Right lung (tissue), 5 donors: ENCODE measurements around the gene CROCC. TPM values are rescaled to one million over a fixed set of nuclear protein-coding genes. Genes with fewer than 3 reads are reported as not detected.

Experiments
- DNase-seq, 2 donors: peaks; one replicate each; pipeline ENCODE4 v3.0.0-alpha.2; 2013
- polyA plus RNA-seq, 5 donors: library from polyadenylated mRNA; unstranded; fragments of 120-200 nt; gene quantifications; one replicate each; pipeline versions ENCODE4 v1.2.1 to v1.2.3, GENCODE V29; 2013; ENCODE audit warnings: inconsistent platforms in 1 of 5, low replicate concordance in 1 of 5; ENCODE audit not compliant: insufficient read length in 5 of 5, insufficient read depth in 1 of 5

The CROCC gene
- polyA plus RNA-seq, 5 donors: 35.2 to 71.3 (median 54.3) TPM

GRCh38 chr1:17011439-17012307 is 89.9 kb downstream of the CROCC start, which contains the start of gene ATP13A2:
Gene ATP13A2, minus strand, starts transcription at chr1:17011928. Its CDS starts 190 bp downstream, at chr1:17011738.
- DNase-seq: peak; percentile 65 to 70

DNA sequence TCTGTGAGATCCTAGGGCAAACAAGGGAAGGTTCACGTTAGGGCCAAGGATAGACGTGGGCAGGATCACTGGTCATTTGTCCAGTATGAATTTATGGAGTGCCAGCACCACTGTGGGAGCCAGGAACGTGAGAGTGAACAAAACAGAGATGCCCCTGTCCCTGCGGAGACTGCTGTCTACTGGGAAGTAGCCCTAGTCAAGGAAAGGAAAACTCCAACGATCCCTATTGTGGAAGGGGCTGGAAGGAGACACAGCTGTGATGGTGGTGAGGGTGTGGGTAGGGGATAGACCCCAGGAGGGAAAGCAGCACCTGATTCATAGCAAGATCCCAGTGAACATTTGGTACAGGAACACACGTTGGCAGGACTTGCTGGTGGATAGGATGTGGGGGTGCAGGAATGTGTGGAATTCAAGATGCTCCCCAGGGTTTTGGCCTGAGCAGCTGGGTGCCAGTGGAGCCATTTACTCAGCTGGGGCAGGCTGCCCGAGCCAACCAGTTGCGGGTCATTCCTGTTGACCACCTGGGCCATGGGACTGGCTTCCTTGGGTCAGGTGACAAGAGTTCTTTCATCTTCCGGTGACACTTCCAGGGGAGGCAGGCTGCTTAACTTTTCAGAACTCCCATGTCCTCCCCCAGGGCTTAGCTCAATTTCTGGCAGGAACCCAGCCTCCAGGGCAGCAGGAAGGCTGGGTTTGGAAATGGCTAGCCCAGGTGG is 91.2 kb downstream of the CROCC start:
- no peak for DNase-seq

DNA sequence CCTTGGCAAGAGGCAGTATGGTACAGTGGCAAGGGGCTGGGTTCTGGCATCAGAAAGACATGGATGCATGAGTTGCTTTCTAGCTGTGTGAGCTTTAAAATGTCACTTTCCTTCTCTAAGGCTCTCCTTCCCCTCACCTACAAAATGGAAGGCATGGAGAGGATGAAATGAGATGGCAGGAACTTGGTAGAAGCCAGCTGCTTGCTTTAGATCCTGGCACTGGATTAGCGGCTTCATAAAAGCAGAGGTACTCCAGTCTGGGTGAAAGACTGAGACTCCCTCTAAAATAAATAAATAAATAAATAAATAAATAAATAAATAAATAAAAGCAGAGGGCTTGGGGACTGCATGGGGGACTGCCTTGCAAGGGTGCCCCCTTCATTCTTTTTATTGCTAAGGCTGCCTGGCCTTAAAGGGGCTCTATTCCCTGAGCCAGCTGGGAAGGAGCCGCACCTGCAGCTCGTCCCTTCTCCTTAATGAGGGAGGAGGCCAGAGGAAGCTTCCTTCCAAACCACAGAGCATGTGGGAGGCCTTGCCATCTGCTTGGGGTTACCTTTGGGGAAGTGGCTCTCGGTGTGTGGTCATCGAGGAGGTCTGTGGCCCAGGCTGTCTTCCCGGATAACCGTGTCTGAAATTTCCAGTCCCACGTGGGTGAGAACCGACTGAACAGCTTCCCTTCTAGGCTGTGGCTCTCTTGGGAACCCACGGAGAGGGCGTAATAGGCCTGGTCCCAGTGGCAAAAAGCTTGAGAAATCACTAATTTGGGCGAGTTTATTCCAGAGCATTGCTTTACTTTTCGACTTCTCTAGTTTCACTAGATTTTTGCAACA is 92.0 kb downstream of the CROCC start:
- no peak for DNase-seq

DNA sequence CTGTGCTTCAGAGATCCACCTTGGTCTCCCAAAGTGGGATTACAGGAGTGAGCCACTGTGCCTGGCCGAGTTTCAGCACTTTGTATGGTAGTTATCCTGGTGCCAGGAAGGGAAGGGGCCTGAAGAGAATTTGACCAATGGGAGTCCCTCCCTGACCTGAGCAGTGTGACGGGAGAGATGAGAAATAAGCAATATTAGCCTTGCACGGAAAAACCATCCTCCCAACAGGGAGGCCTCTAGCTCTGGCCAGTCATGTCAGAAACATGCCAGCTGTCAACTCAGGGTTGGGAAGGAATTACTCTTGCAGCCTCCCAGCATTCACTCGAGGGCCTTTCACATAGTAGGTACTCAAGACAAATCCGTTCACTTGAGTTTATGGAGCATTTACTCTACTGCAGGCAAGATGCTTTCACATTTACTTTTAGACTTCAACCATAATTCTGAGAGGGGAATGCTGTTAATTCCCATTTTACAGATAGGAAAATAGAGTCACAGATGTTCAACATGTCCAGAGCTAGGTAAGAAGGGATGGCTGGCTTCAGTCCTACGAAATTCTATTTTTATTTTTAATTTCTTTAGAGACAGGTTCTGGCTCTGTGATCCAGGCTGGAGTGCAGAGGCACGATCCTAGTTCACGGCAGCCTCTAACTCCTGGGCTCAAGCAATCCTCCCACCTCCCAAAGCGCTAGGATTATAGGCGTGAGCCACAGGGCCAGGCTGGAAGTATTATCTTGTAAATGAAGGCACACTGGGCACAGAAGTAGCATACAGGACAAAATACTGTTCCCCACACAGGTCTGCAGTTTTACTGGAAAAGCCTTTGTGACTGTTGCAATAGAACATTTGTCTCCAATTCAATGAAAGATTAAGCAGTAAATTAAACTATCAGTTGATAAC is 93.2 kb downstream of the CROCC start:
- DNase-seq: no peak

- no peak for DNase-seq
Observed at GRCh38 chr1:17016317-17016661, 94.6 kb downstream of the CROCC start.

- DNase-seq: no peak
Observed at GRCh38 chr1:17017435-17017834, 95.7 kb downstream of the CROCC start.

DNA sequence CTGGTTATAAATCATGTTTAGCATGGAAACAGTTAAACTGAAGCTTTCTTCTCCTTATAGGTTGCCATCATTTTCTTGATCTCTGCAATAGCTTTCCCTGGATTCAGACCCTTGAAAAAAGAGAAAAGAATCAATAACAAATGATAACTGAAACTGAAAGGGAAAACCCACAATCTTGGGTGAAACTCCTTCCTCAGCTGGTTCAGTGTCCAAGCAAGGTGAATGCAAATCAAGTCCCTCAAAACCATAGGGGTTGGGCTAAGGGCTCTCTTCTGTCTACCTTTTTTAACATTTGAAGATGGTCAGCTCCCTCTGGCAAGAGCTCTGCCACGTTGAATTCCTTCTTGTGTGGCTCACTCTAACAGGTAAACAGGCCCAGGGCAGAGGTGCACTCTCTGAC is 97.1 kb downstream of the CROCC start:
- no peak for DNase-seq

- DNase-seq: no peak
Observed at GRCh38 chr1:17020502-17020901, 98.8 kb downstream of the CROCC start.

DNA sequence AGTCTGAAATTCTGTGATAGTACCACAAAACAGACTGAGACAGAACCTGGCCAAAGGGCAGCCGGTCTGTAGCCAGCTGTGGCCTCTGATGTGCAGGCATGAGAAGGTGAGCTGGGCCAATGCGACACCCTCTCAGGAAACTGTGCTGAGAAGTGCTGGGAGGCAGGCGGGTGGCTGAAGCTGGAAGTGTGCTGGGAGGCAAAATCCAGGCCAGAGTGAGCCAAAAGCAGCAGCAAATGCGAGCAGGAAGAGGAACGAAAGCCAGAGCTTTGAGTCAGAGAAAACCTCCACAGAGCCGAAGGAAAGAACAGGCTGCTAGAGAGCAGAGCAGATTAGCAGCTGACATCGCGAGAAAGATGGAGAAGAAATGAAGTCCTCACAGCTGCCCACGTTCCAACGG is 100.2 kb downstream of the CROCC start:
- no peak for DNase-seq

Other genes starting within 250 kb of the CROCC start
- 1 to 10 TPM in 2 of 5 donors, not detected in 3; 1.3 to 2.7 TPM for gene RNU1-4, start 181.4 kb upstream of the CROCC start, polyA plus RNA-seq
- 1 to 10 TPM in 2 of 5 donors, not detected in 3; 1.3 to 2.7 TPM for gene RNU1-2, start 26.0 kb upstream of the CROCC start, polyA plus RNA-seq
- gene MFAP2, start 58.7 kb downstream of the CROCC start, polyA plus RNA-seq: 100 to 1,000 TPM; 221 to 418 (median 328) TPM
- 10 to 100 TPM; 22.4 to 44.9 (median 32.9) TPM for gene ATP13A2, start 90.0 kb downstream of the CROCC start, polyA plus RNA-seq
- gene SDHB, start 132.1 kb downstream of the CROCC start, polyA plus RNA-seq: 100 to 1,000 TPM in 2 of 5 donors, 10 to 100 TPM in 3; 80.8 to 112 (median 99.1) TPM
- gene PADI2, start 197.5 kb downstream of the CROCC start, polyA plus RNA-seq: 10 to 100 TPM in 3 of 5 donors, 1 to 10 TPM in 2; 6.4 to 16.3 (median 10.7) TPM